CD4-positive, alpha-beta T cell treated with Interleukin-1 beta for 1 hour (primary cell): ENCODE results near the gene PDK2.
"Not testable (repeated sequence)": the region's sequence is repeated elsewhere in the genome, so short reads cannot be mapped to it uniquely, and the experiment has no call there.

Experiments
- DNase-seq, 2 donors: peaks; one replicate each; pipeline ENCODE4 v3.0.0-alpha.2; 2020 to 2022

Gene PDK2

GRCh38 chr17:50059256-50059655 lies 35.9 kb upstream of the PDK2 start:
- DNase-seq: no peak

DNA sequence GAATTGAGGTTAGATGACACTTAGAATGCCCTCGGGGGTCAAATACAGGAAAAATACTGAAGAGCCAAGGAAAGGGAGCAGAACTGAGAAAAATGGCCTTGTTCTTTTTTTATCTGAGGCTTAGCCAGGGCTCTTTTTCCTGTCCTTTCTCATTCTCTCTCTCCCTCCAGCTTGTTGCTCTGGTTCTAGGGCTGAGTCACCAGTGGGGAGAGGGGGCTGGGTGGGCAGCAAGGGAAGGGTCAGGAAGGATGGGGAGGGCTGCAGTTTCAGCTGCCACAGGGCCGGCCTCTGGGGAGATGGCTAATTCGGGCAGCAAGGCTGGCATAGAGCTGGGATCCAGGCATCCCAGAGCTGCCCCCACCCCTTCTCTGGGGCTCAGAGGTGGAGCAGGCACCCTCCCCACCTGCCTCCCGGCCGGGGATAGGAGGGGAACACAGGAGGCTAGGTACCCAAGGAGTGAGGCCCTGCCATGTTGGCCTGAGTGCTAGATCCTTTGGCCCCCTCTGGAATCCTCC lies 35.3 kb upstream of the PDK2 start:
- no peak for DNase-seq

GRCh38 chr17:50060951-50061712 lies 34.0 kb upstream of the PDK2 start:
- DNase-seq: no peak

- DNase-seq: not testable (repeated sequence)
Observed at GRCh38 chr17:50061713-50062045, 33.5 kb upstream of the PDK2 start.

- DNase-seq: no peak
Observed at GRCh38 chr17:50062293-50063243, 32.6 kb upstream of the PDK2 start.

- DNase-seq: no peak
Observed at GRCh38 chr17:50063561-50064252, 31.4 kb upstream of the PDK2 start.

DNA sequence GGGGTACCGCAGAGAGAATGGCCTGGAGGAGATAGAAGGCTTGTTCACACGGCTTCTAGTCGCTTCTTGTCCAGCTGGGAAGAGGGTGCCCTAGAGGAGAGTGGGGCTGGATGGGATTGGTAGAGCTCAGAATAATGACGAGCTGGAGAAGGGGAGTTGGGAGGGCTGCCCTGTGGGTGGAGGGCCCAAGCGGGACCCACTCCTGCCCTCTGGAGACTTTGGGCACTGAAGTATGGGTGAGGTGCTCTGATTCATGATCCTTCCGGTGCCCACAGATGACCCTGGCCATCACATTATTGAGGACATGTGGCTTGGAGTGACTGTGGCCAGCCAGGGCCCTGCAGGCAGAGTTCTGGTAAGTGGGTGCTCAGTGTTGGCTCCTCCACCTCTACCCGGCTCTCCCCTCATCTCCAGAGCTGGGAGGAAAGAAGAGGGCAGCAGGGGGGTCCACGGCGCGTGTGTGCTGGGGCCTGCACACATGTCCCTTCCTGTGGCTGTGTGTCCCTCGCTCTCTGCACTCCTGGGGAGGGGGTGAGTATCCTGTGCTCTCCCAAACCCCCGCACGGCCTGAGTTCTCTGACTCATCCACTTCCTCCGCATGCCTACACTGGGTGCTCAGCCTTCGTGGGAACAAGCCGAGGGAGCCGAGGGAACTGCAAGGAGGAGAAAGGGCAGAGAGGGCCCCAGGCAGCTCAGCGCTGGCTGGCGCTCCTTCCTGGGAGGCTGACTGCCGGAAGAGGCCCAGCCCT lies 30.7 kb upstream of the PDK2 start:
- DNase-seq: no peak

- no peak for DNase-seq
Observed at GRCh38 chr17:50065056-50065455, 30.1 kb upstream of the PDK2 start.

DNA sequence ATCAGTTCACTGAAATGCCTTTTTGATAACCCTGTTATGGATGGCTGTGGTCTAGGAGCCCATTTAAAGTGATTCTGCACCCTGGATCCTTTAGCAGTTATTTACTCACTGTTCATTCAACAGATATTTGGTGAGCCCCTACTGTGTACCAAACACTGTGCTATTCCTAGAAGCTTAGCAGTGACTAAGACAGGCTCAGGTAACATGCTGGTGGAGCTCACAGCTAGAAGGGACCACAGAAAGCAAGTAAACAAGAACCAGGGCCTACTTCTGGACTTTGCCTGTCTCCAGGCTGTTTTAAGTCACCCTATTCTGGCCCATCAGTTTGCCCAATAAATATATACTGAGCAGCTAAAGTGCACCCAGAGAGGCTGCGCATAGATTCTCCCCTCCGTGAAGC lies 28.2 kb upstream of the PDK2 start:
- DNase-seq: no peak

GRCh38 chr17:50067996-50068395 lies 27.2 kb upstream of the PDK2 start:
- no peak for DNase-seq

DNA sequence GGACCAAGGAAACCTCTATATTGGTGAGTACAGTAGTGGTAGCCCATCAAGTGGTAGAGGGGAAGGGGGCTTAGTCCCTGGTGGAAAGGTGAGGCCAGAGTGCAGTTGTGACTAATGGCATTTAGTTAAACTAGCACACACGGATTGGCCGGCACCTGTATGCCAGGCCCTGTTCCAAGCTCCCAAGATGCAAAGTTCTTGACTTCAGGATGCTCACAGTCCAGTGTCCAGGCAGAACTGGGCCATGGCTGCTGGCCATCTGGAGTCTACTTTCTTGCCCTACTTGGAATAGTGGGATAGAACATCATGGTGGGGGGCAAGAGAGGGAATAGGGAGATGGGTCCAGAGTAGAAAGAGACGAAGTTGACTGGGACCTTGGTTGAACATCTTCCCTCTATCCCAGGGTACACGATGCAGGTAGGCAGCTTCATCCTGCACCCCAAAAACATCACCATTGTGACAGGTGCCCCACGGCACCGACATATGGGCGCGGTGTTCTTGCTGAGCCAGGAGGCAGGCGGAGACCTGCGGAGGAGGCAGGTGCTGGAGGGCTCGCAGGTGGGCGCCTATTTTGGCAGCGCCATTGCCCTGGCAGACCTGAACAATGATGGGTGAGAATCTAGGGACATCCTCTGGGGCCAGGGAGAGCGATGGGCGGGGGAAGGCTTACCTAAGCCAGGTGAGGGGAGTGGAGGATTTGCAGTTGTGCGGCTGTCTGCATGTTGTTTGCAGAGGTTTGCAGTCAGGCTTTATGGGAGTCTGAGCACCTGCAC lies 24.1 kb upstream of the PDK2 start:
- DNase-seq: no peak

GRCh38 chr17:50071692-50072091 lies 23.5 kb upstream of the PDK2 start:
- no peak for DNase-seq

GRCh38 chr17:50072130-50072529 lies 23.0 kb upstream of the PDK2 start:
- no peak for DNase-seq

DNA sequence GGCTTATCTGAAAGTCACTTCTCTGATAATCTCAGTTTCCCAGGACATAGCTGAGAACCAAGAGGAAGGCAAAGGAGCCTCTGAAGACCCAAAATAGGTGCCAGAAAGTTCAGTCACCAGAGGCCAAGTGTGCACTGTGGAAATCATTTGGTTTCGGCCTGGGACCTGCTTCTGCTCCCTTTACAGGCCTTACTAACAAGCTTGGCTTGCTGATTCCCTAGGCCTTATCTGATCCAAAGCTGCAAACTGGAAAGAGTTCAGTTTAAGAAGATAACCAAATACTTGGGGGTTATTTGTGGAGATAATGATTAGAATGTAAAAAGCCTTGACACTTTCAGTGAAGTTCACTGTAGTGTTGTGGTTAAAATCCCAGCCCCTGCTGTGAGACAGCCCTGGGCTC lies 22.2 kb upstream of the PDK2 start:
- DNase-seq: no peak

GRCh38 chr17:50074227-50074626 lies 20.9 kb upstream of the PDK2 start:
- DNase-seq: no peak

DNA sequence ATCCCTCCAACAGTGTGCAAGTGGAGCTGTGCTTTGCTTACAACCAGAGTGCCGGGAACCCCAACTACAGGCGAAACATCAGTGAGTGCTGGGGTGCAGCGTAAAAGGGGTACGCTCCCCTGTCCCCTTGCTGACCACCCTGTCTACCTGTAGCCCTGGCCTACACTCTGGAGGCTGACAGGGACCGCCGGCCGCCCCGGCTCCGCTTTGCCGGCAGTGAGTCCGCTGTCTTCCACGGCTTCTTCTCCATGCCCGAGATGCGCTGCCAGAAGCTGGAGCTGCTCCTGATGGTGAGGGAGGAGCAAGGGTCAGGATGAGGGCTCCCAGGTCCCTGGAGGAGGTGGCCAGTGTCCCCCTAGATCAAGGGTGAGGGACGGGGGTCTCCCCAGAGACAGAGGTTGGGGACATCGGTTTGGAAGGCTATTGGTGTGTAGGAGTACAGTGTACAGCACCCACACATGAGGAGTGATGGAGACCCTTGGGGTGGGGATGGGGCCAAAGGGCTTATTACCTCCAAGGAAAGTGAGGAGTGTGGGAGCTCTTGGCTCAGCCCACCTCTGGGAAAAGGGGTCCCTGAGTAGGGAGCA lies 19.6 kb upstream of the PDK2 start:
- no peak for DNase-seq

- DNase-seq: no peak
Observed at GRCh38 chr17:50076221-50076590, 18.9 kb upstream of the PDK2 start.

- DNase-seq: no peak
Observed at GRCh38 chr17:50076591-50077235, 18.4 kb upstream of the PDK2 start.

DNA sequence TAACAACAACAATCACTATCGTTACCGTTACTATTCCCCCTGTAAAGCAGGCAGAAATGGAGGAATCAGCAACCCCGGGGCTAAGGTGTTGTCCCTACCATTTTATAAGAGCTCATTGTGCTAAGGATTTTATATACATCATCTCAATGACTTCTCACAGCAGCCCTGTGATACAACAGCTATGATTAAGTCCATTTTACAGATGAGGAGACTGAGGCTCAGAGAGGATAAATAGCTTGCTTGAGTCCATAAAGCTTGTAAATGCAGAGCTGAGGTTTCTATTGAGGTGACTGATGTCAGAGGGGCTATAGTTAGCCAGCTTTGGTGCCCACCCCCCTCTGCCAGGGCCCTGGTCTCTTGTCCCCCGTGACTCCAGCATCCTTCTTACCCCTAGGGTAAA lies 16.7 kb upstream of the PDK2 start:
- no peak for DNase-seq

GRCh38 chr17:50079334-50080095 lies 15.6 kb upstream of the PDK2 start:
- DNase-seq: no peak
